Vagina (tissue), 2 donors: ENCODE data around the gene CHST2.

Experiments used
- CTCF ChIP-seq, 3 experiments: fragments of 450-650 bp in 2 of 3; fragments of 200-600 bp in 1 of 3; sonication (generic) in 1 of 3; IDR thresholded peaks; one replicate each; pipeline ENCODE4 v1.5.1; 2017 to 2019; ENCODE audit warnings: antibody characterized with exemption in 3 of 3, mild to moderate bottlenecking in 2 of 3, moderate library complexity in 2 of 3
- POLR2A ChIP-seq, 2 donors: fragments of 450-650 bp; IDR thresholded peaks; one replicate each; pipeline ENCODE4 v1.6.1; 2017; ENCODE audit warnings: antibody characterized with exemption in 2 of 2, mild to moderate bottlenecking in 2 of 2, moderate library complexity in 2 of 2

GRCh38 chr3:143095813-143096212 lies 23.8 kb upstream of the CHST2 start:
- TF ChIP-seq CTCF (IDR thresholded peaks at IDR 0.05) (no peak), POLR2A (IDR thresholded peaks at IDR 0.05) (no peak)
